HS-5 (cell line): Measurements from ENCODE around the gene DEUP1.
"Not testable (repeated sequence)": the region's sequence is repeated elsewhere in the genome, so short reads cannot be mapped to it uniquely, and the experiment has no call there.

Experiments used
- DNase-seq: peaks from one replicate; pipeline ENCODE4 v3.0.0-alpha.2; 2012; ENCODE audit warnings: low read depth

The DEUP1 gene

GRCh38 chr11:93359396-93359795 lies 28.9 kb downstream of the DEUP1 start:
- DNase-seq, result no peak

GRCh38 chr11:93361435-93361834 lies 30.9 kb downstream of the DEUP1 start:
- no peak for DNase-seq

- no peak for DNase-seq
Measured at GRCh38 chr11:93368022-93368421, 37.5 kb downstream of the DEUP1 start.

- peak; percentile 30 for DNase-seq
Measured at GRCh38 chr11:93370260-93370659, 39.7 kb downstream of the DEUP1 start.

- DNase-seq, result no peak
Measured at GRCh38 chr11:93389737-93390136, 59.2 kb downstream of the DEUP1 start.

GRCh38 chr11:93392867-93393266 lies 62.3 kb downstream of the DEUP1 start:
- DNase-seq, result no peak

DNA sequence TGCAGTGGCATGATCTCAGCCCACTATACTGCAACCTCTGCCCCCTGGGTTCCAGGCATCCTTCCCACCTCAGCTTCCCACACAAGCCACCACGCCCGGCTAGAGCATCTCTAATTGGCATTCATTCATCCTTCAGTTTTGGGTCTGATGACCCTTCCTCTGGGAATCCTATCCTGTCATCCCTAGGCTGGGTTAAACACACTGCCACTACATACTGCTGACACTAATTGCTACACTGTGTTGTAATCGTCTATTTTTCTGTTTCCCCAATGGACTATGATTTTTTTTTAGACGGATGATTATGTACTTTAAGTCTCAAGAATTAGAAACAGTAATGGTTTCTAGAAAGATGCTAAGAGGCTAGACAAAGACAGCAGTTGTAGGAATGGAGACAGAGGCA lies 62.8 kb downstream of the DEUP1 start:
- no peak for DNase-seq

DNA sequence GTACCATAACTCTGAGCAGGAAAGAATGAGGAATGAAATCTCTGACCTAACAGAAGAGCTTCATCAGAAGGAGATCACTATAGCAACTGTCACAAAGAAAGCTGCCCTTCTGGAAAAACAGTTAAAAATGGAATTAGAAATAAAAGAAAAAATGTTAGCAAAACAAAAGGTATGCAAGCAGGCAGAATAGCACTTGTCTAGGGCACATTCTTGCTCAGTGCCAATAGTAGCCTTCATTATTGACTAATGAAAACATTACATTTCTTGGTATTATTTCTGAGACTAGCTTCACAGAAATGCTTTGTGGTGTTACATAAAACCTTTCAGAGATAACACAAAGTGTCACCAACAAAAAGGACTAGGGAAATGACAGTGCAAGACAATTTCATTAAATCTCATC lies 63.9 kb downstream of the DEUP1 start:
- no peak for DNase-seq

DNA sequence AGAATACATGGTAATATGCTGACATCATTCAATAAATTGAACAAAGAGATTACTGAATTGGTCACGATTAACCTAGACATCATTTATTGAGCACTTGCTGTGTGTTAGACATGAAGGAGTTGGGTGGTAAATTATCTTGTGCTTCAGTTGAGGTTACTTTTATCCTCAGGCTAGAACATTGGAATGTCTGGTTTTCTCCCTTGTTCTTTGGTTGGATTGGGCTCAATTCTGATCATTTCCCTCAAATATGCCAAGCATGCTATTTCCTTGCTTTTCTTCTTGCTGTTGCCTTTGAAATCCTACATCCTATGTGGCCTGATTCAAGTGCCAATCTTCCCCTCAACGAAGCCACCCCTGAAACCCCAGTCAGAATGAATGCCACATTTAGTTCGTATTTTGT lies 65.8 kb downstream of the DEUP1 start:
- no peak for DNase-seq

GRCh38 chr11:93403930-93404329 lies 73.4 kb downstream of the DEUP1 start:
- no peak for DNase-seq

DNA sequence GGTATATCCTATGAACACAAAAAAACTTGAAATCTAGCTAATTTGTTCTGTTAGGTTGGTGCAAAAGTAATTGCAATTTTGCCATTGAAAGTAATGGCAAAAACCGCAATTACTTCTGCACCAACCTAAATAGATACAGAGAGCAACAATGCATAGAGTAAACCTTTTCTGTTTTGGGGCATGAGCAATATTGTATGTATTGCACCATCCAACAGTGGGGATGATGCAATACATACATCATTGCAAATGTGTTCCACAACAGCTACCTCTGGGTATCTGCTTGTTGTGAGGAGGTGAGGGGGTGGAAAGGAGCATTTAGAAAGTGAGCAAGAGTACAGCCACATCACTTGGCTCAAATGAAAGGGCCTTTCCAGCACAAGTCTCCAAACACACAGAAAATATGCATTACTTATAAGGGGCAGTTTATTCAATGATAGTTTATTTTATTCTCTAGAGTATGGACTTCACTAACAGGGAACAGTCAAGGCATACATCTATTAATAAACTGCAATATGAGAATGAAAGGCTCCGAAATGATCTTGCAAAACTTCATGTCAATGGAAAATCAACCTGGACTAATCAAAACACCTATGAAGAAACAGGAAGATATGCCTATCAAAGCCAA lies 77.3 kb downstream of the DEUP1 start:
- DNase-seq, result no peak

DNA sequence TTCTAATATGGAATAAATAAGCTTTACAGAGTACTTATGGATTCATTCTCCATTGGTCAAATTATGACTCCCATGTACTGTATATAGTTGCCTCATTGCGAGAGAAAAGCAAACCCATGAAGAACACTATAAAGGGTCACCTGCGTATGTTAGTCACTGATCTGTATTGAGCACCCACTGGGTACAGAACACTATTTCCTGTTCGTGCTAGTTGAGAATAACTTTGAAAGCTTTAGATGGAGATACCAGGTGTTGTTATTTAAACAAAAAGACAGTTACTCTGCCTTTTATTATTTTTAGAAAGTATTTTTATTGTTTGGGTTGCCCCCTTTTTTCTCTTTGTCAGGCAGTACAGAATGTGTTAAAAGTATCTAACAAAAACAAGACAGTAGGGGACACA lies 79.9 kb downstream of the DEUP1 start:
- no peak for DNase-seq

- DNase-seq, result no peak
Measured at GRCh38 chr11:93411705-93412104, 81.2 kb downstream of the DEUP1 start.

DNA sequence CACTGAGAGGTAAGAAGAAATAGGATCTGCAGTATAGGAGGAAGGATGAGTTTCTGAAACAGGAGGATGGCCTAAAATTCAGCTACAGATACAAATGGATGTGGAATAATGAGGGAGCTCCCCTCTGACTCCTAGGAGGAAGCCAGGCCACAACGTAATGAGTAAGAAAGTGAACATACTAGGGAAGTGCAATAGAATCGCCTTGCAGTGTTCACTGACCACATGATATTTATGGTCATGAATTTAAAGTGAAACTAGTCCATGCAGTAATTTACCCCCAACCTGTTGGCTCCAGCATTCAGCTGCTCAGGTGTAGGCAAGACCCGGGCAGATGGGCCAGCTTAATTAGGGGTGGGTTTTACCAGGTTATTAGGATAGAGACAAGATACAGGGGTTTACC lies 101.7 kb downstream of the DEUP1 start:
- DNase-seq, result no peak

- DNase-seq, result not testable (repeated sequence)
Measured at GRCh38 chr11:93443232-93443631, 112.7 kb downstream of the DEUP1 start.

DNA sequence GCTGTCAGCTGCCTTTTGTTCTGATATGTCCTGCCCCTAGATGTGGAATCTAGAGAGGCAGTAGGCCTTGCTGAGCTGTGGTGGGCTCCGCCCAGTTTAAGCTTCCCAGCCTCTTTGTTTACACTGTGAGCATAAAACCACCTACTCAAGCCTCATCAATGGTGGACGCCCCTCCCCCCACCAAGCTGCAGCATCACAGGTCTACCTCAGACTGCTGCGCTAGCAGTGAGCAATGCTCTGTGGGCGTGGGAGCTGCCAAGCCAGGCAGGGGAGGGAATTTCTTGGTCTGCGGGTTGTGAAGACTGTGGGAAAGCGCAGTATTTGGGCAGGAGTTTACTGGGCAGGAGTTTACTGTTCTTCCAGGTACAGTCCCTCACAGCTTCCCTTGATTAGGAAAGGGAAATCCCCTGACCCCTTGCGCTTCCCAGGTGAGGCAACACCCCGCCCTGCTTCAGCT lies 114.1 kb downstream of the DEUP1 start:
- DNase-seq, result no peak

GRCh38 chr11:93458286-93458685 lies 127.7 kb downstream of the DEUP1 start:
- no peak for DNase-seq

- not testable (repeated sequence) for DNase-seq
Measured at GRCh38 chr11:93463666-93464065, 133.1 kb downstream of the DEUP1 start.

DNA sequence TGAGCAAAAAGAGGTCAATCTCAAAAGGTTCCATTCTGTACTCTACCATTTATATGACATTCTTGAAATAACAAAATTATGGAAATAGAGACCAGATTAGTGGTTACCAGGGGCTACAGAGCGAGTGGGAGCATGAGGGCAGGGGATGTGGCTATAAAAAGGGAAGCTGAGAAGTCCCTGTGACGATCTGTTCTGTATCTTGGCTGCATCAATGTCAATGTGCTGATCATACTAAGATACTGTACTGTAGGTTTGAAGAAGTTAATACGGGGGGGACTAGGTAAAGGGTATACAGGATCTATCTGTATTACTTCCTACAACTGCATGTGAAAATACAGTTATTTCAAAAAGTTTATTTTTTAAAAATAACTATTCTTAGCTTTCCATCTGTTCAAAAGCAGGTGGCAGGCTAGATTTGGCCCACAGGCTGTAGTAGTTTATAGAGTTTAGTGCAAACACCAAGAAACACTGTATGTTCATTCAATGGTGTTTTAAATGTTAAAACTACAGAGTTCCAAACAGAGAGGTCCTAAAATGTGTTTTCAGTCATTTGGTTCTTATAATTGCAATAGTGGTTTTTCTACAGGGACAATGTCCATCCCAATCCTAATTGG lies 134.5 kb downstream of the DEUP1 start:
- no peak for DNase-seq

- no peak for DNase-seq
Measured at GRCh38 chr11:93467054-93467453, 136.5 kb downstream of the DEUP1 start.

DNA sequence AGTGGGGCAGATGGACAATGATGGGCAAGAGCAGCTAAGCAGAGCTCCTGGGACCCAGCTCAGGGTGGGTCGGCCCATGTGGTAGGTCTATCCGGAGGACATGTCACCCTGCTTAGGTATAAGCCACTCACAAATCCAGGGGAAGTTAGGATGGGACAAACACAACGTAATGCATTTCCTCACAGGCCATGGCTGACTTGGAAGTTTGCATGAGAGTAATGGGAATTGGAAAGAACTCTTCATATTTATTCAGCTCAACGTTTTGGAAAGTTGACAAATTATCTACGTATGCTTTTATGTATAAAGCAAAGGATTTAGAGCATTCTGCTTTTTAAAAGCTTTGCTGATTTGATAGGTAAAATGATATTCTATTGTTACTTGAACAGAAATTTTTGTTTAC lies 137.7 kb downstream of the DEUP1 start:
- DNase-seq, result no peak

DNA sequence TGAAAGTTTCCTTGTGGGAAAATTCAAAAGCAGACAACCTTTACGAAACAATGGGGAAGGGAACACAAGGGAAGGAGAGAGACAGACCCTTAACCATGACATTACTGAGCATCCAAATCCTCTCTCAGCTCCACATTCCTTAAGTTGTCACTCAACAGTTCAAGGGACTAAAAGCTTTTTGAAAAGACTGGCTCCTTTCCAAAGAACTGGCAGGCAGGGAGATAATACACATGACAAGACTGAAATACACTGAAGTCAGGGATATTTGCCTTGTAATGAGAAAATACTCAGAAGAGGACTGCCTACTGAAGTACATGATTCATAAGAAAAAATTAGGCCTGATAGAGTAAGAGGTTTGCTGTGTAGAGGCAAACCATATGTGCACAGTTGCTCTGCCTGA lies 143.6 kb downstream of the DEUP1 start:
- no peak for DNase-seq

DNA sequence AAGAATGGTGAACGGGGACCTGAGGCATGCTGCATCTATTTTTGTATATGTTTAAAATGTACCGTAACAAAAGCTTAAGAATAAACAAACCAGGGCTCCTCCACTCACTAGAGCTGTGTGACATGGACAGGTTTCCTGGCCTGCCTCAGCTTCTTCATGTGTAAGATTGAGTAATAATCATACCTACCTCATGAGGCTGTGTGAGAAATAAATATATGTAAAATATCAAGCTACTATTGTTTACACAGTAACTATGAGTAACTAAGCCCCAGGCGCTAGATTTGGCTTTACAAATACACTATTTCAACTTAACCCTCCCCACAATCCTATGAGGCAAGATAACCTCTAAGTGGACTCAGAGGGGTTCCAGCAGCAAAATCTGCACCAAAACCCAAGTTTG lies 146.3 kb downstream of the DEUP1 start:
- DNase-seq, result peak; percentile 3

DNA sequence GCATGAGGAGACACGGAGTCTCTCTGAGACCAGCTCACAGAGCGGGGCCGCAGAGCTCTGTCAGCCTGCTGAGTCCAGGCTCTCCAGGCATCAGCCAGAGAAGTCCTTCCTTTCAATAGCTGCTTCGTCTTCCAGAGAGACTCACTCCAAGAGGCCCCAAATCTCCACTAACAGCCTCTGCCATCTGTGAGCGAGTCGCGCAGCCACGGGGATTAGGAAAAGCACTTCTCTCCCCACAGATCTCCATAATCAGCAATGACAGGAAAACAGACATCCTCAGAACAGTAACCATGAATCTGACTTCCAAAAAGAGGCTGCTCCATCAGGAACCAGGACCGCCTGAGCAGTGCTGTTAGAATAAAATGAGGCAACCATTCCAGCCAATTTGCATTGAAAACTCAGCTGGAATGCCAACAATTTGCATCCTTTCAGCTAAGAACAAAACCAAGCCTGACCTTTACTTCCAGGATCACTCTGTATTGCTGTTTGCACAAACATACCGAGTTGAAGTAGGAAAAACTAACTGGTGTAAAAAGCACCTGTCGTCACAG lies 147.2 kb downstream of the DEUP1 start:
- no peak for DNase-seq
